Breast epithelium (tissue), 3 donors: ENCODE data around the gene CSE1L.

ENCODE experiments used
- POLR2A ChIP-seq: fragments of 450-650 bp; IDR thresholded peaks from one replicate; pipeline ENCODE4 v1.6.1; 2016; ENCODE audit warnings: antibody characterized with exemption, mild to moderate bottlenecking, moderate library complexity
- POLR2AphosphoS5 ChIP-seq, 3 donors: sonication (generic); formaldehyde crosslinking; IDR thresholded peaks; one replicate each; pipeline ENCODE4 v1.6.1; 2017; ENCODE audit warnings: antibody characterized with exemption in 3 of 3
- TF ChIP-seq, protein P1 (sequence below), 3 donors: fragments of 450-650 bp; IDR thresholded peaks; one replicate each; pipeline ENCODE4 v1.5.1; 2016 to 2017; ENCODE audit warnings: antibody characterized with exemption in 3 of 3, mild to moderate bottlenecking in 3 of 3, moderate library complexity in 3 of 3

- TF ChIP-seq, protein P1, sequence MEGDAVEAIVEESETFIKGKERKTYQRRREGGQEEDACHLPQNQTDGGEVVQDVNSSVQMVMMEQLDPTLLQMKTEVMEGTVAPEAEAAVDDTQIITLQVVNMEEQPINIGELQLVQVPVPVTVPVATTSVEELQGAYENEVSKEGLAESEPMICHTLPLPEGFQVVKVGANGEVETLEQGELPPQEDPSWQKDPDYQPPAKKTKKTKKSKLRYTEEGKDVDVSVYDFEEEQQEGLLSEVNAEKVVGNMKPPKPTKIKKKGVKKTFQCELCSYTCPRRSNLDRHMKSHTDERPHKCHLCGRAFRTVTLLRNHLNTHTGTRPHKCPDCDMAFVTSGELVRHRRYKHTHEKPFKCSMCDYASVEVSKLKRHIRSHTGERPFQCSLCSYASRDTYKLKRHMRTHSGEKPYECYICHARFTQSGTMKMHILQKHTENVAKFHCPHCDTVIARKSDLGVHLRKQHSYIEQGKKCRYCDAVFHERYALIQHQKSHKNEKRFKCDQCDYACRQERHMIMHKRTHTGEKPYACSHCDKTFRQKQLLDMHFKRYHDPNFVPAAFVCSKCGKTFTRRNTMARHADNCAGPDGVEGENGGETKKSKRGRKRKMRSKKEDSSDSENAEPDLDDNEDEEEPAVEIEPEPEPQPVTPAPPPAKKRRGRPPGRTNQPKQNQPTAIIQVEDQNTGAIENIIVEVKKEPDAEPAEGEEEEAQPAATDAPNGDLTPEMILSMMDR (IDR thresholded peaks at IDR 0.05) = no peak
- TF ChIP-seq POLR2A = no peak
- no peak for TF ChIP-seq POLR2AphosphoS5 (IDR thresholded peaks at IDR 0.05)
Measured at GRCh38 chr20:49122920-49123319, 76.8 kb downstream of the CSE1L start.
